Stomach (tissue), 9 donors: ENCODE measurements around the gene ARHGAP10. TPM values are rescaled to one million over a fixed set of nuclear protein-coding genes. Genes with fewer than 3 reads are reported as not detected.

Experiments used
- DNase-seq, 2 donors: peaks; one replicate each; pipeline versions ENCODE4 v3.0.0 to v3.0.0-alpha.2; 2013 to 2019
- H3K27ac ChIP-seq, 5 donors: fragments of 200-600 bp in 4 of 5; sonication (generic) in 4 of 5; one replicate each; pipeline ENCODE4 v1.5.1; 2013 to 2019; ENCODE audit warnings: mild to moderate bottlenecking in 1 of 5, moderate library complexity in 1 of 5
- H3K27me3 ChIP-seq, 3 donors: fragments of 200-600 bp; sonication (generic); one replicate each; pipeline ENCODE4 v1.5.1; 2017 to 2019; ENCODE audit warnings: mixed run types in 1 of 3
- H3K36me3 ChIP-seq, 4 donors: fragments of 200-600 bp; sonication (generic); 1 replicate in 3 of 4; 2 replicates in 1 of 4; pipeline ENCODE4 v1.5.1; 2016 to 2019
- H3K4me1 ChIP-seq, 4 donors: fragments of 200-600 bp; sonication (generic); one replicate each; pipeline ENCODE4 v1.5.1; 2016 to 2019
- H3K4me3 ChIP-seq, 4 donors: fragments of 200-600 bp; sonication (generic) in 3 of 4; one replicate each; pipeline ENCODE4 v1.5.1; 2016 to 2019; ENCODE audit warnings: mild to moderate bottlenecking in 1 of 4
- H3K9me3 ChIP-seq, 4 donors: fragments of 200-600 bp; sonication (generic); one replicate each; pipeline ENCODE4 v1.5.1; 2016 to 2019
- CTCF ChIP-seq, 7 experiments: fragments of 450-650 bp in 4 of 7; fragments of 200-600 bp in 3 of 7; sonication (generic) in 3 of 7; IDR thresholded peaks; one replicate each; pipeline ENCODE4 v1.5.1; 2016 to 2019; ENCODE audit warnings: antibody characterized with exemption in 7 of 7, control low read depth in 2 of 7, mild to moderate bottlenecking in 1 of 7
- EP300 ChIP-seq: sonication (generic); formaldehyde crosslinking; IDR thresholded peaks from one replicate; pipeline ENCODE4 v1.6.1; 2017; ENCODE audit warnings: antibody characterized with exemption
- POLR2A ChIP-seq, 4 donors: fragments of 450-650 bp; IDR thresholded peaks; one replicate each; pipeline ENCODE4 v1.6.1; 2016; ENCODE audit warnings: antibody characterized with exemption in 4 of 4, control low read depth in 2 of 4, mild to moderate bottlenecking in 1 of 4, moderate library complexity in 1 of 4
- POLR2AphosphoS5 ChIP-seq, 3 donors: sonication (generic); formaldehyde crosslinking; IDR thresholded peaks; one replicate each; pipeline ENCODE4 v1.6.1; 2016; ENCODE audit warnings: antibody characterized with exemption in 3 of 3
- WGBS, 5 donors: extraction: QIAGEN DNeasy Blood & Tissue Kit in 3 of 5; methylation state at CpG; one replicate each; pipeline versions ENCODE4 v1.1.5 to v1.1.7; 2013 to 2018; 5-methylcytosine and 5-hydroxymethylcytosine counted together
- intact Hi-C: fragments of 100-400 bp; cut with DNase I; formaldehyde crosslinking; loops from one replicate; pipeline ENCODE4 v1.15.1; 2023; ENCODE audit warnings: low total_unique reads
- polyA plus RNA-seq, 3 donors: library from polyadenylated mRNA; stranded (reverse); fragments of 200-250 nt; gene quantifications; one replicate each; pipeline ENCODE4 v1.2.3, GENCODE V29; 2013
- total RNA-seq, 5 donors: library from RNA; depleted of rRNA; stranded (reverse); fragments of >200 nt; gene quantifications; one replicate each; pipeline versions ENCODE4 v1.1.0 to v1.2.3, GENCODE V29; 2014 to 2016
- donor health status: healthy with polysubstance abuse.
- donor health status: Bipolar disorder and iron deficiency.
- donor health status: healthy.

ARHGAP10 gene
- total and polyA plus RNA-seq, 8 donors, result 18.1 to 117 (median 43.9) TPM

GRCh38 chr4:147944249-147944648 is 212.4 kb downstream of the ARHGAP10 start:
- no peak overlapping the region for H3K4me3 ChIP-seq
- H3K36me3 ChIP-seq, result peaks cover 7 to 66% (median 54%) of the 10 kb centered on the region in 4 donors
- H3K27ac ChIP-seq, result no peak overlapping the region
- intact Hi-C loops, result no loop called here
- WGBS, 5 donors, result 69 to 84% (median 72%) methylated on average over 1 of the region's 1 CpG
- no peak for TF ChIP-seq CTCF (IDR thresholded peaks at IDR 0.05)
- TF ChIP-seq EP300, result no peak
- no peak for TF ChIP-seq POLR2A (IDR thresholded peaks at IDR 0.05)
- no peak for TF ChIP-seq POLR2AphosphoS5 (IDR thresholded peaks at IDR 0.05)
- H3K4me1 ChIP-seq, result peaks cover 0 to 29% (median 13%) of the 10 kb centered on the region in 4 donors
- H3K9me3 ChIP-seq, result no peaks in the 10 kb centered on the region
- no peaks in the 10 kb centered on the region for H3K27me3 ChIP-seq
- no peak for DNase-seq

- 87 to 94% (median 92%) methylated on average over 10 of the region's 10 CpGs for WGBS, 5 donors
Measured at GRCh38 chr4:147944670-147945260, 212.9 kb downstream of the ARHGAP10 start.

DNA sequence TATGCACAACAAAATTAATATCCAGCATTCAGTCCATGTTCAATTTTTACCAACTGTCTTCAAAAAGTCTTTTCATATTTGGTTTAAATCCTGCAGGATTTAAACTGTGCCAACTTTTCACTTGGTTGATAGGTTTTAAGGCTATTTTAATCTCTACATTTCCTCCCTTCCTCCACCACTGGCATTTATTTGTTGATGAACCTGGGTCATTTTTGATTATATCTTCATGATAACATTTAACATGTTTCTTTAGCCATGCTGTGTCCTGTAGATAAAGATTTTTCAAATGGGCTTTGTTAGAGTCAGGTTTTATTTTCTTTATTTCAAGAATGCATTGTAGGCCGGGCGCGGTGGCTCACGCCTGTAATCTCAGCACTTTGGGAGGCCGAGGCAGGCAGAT is 216.4 kb downstream of the ARHGAP10 start:
- peaks cover 3 to 70% (median 66%) of the 10 kb centered on the region in 4 donors for H3K36me3 ChIP-seq
- H3K27ac ChIP-seq, result no peak overlapping the region
- 91 to 98% (median 97%) methylated on average over 5 of the region's 5 CpGs for WGBS, 5 donors
- DNase-seq, result no peak
- peaks cover 0 to 4% (median under 1%) of the 10 kb centered on the region in 4 donors for H3K4me1 ChIP-seq
- TF ChIP-seq POLR2A (IDR thresholded peaks at IDR 0.05) (no peak), EP300 (no peak), POLR2AphosphoS5 (IDR thresholded peaks at IDR 0.05) (no peak), CTCF (IDR thresholded peaks at IDR 0.05) (no peak)
- H3K4me3 ChIP-seq, result no peak overlapping the region
- H3K27me3 ChIP-seq, result no peaks in the 10 kb centered on the region
- intact Hi-C loops, result no loop called here
- no peaks in the 10 kb centered on the region for H3K9me3 ChIP-seq

More at GRCh38 chr4:147944670-147945260, 212.9 kb downstream of the ARHGAP10 start:
- H3K27me3 ChIP-seq, result no peaks in the 10 kb centered on the region
- H3K4me1 ChIP-seq, result peaks cover 0 to 27% (median 13%) of the 10 kb centered on the region in 4 donors
- intact Hi-C loops, result no loop called here
- DNase-seq, result no peak
- no peaks in the 10 kb centered on the region for H3K9me3 ChIP-seq
- no peak for TF ChIP-seq CTCF (IDR thresholded peaks at IDR 0.05)
- TF ChIP-seq POLR2A (IDR thresholded peaks at IDR 0.05), result no peak
- TF ChIP-seq EP300, result no peak
- TF ChIP-seq POLR2AphosphoS5 (IDR thresholded peaks at IDR 0.05), result no peak
- H3K27ac ChIP-seq, result no peak overlapping the region
- no peak overlapping the region for H3K4me3 ChIP-seq
- H3K36me3 ChIP-seq, result peaks cover 7 to 68% (median 59%) of the 10 kb centered on the region in 4 donors

GRCh38 chr4:147950261-147950660 is 218.4 kb downstream of the ARHGAP10 start:
- intact Hi-C loops, result no loop called here
- Histone ChIP-seq H3K36me3 (peaks cover 3 to 64% (median 59%) of the 10 kb centered on the region in 4 donors), H3K27ac (no peak overlapping the region), H3K4me3 (no peak overlapping the region), H3K9me3 (no peaks in the 10 kb centered on the region), H3K27me3 (no peaks in the 10 kb centered on the region), H3K4me1 (no peaks in the 10 kb centered on the region)
- TF ChIP-seq CTCF (IDR thresholded peaks at IDR 0.05), result no peak
- no peak for TF ChIP-seq POLR2AphosphoS5 (IDR thresholded peaks at IDR 0.05)
- TF ChIP-seq EP300, result no peak
- no peak for TF ChIP-seq POLR2A (IDR thresholded peaks at IDR 0.05)
- WGBS, 5 donors, result 96 to 100% (median 100%) methylated on average over 1 of the region's 1 CpG
- no peak for DNase-seq
